ENCODE measurements around the gene COL16A1.
"Not testable (repeated sequence)": the region's sequence is repeated elsewhere in the genome, so short reads cannot be mapped to it uniquely, and the experiment has no call there.

COL16A1 gene

DNA sequence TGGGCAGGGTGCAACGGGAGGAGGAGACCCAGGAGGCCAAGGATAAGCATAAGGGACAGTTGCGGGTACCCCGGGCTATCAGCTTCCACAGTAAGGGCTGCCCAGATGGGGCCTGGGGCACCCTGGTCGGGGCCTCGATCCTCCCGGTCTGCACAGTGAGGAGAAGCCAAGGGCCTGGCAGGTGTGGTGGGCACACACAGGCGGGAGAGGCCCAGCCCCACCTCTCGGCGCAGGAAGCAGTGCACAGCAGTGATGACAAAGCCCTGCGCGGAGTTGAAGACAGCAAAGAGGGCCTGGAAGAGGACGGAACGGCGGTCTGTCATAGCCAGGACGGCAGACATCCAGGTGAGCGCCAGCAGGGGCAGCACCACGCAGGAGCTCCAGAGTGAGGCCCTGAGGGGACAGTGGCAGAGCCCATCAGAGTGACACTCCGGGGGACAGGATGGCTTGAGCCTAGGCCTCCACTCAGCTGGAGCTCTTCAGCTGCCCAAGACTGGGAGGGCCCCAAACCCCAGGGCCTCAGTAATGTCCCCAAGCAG is 29.0 kb upstream of the COL16A1 start:
- no peak for DNase-seq

DNA sequence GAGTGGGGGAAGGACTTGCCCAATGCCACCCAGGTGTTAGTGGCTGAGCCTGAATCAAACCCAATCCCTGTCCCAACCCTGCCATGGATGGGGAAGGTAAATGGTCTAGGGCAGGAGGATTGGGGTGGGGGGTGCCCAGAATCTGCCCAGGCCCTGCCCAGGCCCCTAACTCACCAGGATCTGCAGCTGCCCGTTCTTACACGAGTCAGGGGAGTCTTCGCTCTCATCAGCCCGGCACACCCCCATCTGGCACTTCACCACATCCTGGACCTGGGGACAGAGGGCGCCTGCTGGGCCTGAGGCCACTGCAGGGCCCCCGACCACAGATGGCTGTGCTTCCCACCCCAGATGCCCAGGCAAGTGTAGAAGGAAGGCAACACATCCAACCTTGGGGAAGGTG is 28.5 kb upstream of the COL16A1 start:
- no peak for DNase-seq

DNA sequence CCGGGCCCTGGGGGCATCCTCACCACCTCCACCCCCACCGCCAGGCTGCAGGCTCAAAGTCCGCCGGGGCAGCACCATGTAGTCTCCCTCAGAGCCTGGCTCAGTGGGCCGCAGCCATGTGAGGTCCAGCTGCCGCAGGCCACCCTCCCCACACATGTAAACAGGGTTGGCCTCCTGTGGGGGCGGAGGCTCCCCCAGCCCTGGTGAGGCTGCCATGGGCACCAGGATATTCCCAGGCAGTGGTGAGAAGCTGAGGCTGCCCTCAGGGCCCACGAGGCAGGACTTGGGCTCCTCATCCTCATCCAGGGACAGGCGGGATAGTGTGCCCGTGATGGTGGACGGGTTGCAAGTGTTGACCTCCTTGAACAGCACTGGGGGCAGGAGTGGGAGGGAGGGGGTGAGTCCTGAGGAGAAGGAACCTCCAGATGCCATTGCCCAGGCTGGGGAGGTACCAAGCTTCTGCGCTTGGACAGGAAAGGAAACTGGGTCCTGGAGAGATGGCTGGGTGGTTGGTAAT is 27.3 kb upstream of the COL16A1 start:
- DNase-seq = no peak

DNA sequence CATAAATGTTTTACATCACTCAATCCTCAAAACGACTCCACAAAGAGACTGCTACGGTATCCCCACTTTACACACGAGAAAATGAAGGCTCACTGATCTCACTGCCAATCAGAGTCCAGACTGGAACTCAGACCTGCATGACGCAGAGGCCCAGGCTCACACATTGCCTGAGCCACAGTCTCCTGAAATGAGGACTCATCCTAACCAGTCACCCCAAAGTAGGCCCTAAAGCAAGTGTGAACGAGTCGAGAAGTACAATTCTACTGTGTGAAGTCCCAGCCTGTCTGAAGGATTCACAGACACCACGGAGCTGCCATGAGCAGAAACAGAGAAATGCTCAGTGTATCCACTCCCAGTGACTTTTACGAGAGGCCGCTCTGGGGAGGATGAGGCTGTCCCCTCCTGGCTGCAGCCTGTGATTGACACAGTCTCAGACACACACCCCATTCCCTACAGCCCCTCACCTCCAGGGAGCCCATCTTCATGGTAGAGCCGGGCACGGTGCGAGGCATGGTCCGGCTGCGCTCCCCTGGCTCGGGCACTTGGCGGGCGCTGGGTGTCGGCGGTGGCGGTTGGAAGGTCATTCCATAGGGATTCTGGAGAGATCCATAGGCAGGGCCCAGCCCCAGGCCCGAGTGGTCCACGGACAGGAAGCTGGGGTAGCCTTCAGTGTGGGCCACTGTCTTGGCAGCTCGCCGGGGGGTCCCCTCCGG is 26.7 kb upstream of the COL16A1 start:
- no peak for DNase-seq

DNA sequence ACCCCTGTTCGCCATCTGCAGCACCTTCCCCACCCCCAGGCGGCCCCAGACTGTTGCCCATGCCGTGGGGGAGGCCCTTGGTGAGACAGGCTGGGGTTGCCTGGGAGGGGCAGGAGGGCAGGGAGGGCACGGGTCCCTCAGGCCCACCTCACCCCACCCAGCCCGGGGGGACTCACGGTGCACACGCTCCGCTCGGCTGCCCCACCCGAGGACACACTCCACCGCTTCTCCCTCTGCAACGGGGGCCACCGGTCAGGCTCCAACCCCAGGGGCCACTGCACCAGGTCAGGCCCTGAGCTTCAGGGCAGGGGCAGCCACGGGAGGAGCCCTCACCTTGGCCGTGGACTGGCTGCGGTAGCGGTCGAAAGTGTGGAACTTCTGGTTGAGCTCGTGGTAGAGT is 24.0 kb upstream of the COL16A1 start:
- DNase-seq = no peak

DNA sequence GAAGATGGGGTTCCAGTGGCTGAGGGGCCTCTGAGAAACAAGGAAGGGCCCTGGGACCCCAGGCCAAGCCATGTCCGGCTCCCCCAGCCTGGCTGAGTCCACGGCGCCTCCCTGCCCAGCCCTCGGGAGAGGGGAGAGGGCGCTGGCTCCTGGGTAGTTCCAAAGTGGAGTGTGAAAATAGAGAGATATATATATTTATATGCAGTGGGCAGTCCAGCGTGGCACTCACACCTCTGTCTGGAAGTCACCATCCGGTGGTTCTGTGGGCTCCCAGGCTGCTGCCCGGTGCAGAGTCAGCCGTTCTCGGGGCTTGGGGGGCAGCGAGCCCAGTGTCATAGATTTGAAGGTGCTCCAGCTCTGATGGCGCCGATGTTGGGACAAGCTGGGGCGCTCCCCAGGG is 23.4 kb upstream of the COL16A1 start:
- DNase-seq = no peak

DNA sequence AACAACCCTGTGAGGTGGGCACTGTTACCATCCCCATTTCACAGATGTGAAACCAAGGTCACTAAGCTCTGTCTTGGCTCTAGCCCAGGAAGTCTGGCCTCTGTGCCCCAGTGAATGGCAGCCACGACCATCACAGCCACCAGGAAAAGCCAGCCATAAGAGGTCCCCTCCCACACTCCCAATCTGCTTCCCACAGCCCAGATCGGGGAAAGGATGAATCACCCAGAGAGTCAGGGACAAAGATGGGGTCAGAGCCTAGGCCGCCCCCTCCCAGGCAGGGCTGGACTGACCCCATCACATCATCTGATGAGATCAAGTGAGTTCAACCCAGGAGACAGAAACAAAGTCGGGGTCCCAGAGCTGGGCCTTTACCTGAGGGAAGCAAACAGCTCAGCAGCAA is 22.9 kb upstream of the COL16A1 start:
- DNase-seq = no peak

DNA sequence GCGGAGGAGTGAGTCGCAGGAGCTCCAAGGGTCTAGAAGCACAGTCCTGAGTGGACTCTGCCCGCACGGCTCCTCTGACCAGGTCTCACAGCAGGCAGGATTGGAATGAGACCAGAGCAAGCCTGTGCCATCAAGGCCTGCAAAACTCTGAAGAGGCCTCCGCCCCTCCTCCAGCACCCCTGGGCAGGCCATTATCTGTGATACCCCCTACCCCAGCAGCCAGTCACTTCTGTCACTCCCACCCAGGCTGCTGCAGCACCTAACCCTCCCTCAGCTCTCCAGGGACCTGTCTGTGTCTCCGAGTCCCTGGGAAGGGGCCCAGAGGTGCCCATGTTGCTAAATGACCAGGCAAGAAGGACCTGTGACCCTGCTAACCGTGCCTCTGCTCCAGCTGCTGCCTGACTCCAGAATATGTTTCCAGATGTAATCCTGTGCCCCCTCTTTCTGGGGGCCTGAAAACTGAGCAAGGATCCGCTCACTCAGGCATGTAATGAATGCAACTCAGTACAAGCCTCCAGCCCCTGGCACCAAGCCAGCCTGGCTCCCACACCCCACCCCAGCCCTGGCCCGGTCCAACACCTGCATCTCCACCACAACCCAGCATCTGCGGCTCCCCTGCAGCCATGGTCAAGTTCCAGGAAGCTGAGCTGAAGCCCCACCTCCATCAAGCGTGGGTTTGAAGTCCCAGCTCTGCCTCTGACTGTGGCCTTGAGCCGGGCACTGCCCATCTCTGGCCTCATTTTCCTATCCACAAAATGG is 22.1 kb upstream of the COL16A1 start:
- no peak for DNase-seq

DNA sequence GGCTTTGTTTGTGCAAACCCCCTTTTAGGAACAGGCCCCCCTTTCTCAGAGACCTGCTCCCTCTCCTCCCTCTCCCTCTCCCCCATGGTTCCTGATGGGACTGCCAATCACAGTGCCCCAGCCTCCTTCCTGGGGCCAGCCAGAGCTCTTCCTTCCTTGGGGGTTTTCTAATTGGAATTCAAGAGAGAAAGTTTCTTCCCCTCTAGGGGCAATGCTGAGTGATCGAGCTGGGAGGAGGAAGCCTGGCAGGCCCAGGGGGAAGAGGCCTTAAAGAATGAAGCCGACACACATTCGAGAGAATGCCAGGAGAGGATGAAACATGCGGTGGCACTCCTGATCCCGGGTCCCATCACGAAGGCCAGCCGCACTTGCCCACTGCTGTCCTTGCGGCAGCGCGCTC is 21.3 kb upstream of the COL16A1 start:
- no peak for DNase-seq

DNA sequence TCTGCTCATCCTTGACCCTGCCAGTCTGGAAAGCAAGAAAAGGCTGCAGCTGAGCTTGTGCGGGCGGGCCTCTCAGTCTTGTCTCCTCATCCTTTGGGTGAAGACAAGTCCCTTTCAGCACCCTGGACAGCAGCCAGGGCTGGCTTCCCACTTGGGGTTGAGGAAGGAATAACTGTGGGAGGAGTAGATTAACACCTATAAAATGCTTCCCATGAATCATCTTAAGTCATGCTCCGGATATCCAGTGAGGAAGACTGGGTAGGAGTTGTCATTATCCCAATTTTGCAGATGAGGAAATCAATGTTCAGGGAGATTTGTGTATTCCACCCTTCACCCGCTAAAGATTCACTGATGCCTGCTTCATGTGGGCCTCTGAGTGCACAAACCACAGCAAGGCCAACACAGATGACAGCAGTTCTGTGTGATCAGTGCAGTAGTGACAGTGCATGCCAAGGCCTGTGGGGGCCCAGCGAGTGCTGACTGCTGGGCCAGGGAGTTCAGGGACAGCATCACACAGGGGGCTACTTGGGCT is 20.1 kb upstream of the COL16A1 start:
- peak in 1 of 2 donors; percentile 32 for DNase-seq

DNA sequence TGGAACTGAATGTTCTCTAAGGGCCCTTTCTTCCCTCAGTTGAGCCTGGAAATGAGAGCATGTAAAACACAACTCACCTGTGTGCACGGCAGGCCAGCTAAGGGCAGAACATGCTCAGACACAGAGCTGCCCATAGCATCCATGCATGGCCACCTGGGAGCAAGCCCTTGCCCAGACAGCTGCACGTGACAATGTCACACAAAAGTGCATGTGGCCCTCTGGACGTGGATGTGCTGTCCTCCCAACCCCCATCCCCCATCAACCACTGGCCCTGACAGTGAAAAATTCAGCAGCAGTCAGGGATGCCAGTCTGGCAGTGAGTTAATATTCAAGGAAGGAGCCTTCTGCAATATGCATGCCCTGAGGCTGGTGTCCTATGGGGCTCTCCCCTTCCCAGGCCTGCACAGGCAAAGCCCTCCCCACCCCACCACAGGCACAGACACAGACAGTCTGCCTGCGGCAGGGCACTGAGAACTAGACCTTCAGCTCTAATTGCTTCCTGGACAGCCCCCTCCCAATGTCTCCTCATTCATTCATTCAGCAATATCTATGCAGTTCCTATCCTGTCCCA is 14.6 kb upstream of the COL16A1 start:
- no peak for DNase-seq

DNA sequence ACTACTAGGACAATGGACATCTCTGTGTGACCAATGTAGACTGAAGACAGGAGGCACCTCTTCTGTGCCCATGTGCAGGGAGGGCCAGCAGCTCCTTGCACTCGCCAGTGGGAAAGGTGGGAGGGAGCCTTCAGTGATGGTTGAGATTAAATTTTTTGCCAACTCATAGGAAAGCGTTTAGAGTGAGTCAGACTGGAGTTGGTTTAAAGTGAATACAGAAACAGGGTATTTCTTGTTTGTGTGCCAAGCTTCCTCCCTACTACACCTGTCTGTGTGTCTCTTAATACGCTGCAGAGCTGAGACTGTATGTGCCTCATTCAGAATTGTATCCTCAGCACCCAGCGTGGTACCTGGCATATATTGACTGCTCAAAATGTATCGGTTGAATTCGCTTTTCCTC is 13.5 kb upstream of the COL16A1 start:
- no peak for DNase-seq

DNA sequence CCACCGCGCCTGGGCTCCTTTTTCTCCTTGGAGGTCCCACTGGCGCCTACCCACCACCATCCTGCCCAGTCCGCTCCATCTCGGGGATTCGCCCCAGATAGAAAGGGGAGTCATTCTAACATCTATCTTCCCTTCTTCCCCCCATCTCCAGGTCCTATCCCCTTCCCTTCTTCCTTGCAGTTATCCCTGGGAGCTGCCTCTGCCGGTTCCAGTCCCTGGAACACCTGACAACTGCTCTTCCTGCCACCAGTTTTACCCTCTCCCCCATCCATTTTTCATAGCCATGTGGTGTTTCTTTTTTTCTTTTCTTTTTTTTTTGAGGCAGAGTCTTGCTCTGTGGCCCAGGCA is 12.0 kb upstream of the COL16A1 start:
- no peak for DNase-seq

DNA sequence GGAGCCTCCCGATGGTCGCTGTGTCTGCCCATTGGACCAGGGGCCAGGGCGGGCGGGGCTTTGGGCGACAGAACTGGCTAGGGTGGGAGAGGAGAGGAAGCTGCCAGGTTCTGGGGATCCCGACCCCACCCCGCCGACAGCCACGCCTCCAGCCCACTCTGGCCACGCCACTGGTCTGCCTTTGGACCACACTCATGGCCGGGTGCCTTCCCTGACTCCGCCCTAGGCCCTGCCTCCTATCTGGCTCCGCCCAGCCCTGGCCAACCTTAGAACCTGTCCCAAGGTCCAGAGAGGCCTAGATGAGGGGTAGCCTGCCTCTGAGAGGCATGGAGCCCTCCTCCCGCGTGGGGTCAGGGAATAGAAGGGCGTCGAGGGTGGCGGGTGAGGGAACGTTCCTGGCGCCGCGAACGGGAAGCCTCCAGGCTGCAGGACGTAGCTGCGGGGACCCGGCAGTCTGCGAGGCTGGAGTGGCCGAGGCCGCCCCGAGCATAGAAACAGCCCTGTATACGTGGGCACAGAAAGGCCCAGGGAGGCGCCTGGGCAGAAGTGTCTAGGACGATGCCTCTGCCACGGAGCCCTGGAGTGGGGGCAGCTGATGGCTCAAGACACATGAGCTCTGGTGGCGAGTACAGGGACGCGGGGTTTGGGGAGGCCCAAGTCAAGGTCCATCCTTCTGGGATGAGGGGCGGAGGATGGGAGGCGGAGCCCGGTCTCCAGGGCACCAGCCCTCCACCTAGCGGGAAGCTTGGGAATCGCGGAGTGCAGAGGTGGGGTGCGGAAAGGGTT is 11.5 kb upstream of the COL16A1 start:
- DNase-seq = peak; percentile 19 to 25

DNA sequence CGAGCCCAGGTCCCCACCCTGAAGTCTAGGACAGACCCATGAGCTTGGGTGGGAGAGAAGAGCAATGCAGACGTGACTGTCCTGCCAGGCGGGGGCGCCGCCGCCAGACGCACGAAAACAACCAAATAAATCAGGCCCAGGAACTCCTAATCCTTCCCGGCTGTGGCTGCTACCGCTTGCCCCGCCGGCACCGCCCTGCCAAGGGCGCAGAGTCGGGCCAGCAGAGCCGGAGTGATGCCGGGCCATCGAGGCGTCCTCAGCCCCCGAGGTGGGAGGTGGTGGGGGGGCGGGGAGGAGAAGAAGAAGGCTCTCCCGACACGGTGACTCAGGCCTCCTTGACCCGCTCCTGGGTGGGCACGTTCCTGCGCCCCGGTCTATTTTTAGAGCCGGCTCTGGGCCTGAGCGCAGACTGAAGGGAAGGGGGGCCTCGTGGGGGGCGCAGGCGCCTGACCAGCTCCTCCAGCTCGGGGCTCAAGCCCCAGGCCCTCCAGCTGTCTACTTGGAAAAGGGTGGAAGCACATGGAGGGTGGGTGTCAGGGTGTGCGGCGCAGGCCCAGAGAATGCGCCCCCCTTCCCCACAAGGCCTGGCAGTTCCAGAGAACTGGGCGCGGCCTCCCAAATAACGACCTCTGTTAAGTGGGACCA is 10.7 kb upstream of the COL16A1 start:
- DNase-seq = peak; percentile 22 to 38

DNA sequence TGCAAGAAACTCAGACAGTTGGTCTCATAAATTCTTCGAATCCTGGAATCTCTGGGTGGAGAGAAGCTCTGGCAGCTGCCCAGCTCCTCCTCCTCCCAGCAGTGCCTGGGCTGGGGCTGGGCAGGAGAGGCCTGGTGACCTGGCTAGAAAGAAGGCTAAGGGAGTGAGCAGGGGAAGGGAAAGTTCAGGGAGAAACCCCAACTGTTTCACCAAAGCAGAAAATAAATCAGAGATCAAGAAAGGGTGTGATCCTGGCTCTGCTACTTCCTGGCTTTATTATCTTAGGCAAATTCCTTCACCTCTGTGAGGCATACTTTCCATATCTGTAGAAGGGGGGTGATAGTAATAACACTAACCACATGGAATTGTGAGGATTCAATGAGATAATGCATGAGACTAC is 8.8 kb upstream of the COL16A1 start:
- no peak for DNase-seq

DNA sequence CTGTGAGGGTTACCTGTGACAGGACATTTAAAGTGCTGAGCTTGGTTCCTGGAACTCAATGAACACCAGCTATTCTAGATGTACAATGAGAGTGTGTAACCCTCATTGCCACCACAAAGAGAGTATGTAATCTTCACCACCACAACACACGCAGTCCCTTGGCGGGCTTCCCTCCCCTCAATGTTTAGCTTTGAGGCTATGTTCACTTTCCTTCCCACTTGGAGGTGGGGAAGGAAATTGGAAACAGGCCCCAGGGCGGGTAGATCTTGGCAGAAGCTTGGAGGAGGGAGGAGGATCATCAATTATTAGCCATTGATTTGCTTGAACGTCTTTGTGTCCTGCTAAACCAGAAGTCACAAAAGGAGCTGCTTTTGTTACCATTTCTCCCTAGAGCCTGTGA is 8.3 kb upstream of the COL16A1 start:
- no peak for DNase-seq

DNA sequence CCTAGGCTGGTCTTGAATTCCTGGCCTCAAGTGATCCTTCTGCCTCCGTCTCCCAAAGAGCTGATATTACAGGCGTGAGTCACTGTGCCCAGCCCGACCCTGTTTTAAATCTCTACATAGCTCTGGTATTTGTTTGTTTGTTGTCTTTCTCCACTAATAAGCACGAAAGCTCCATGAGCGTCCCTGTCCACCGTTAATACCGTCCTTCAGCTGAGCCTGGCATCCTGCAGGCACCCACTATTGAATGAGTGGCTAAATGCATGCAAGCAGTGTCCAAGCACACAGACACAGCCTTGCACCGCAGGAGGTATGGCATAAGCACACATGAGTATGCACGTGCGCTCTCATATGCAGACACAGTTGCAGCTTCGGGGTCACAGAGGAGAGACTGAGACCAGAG is 4.5 kb upstream of the COL16A1 start:
- DNase-seq = no peak

DNA sequence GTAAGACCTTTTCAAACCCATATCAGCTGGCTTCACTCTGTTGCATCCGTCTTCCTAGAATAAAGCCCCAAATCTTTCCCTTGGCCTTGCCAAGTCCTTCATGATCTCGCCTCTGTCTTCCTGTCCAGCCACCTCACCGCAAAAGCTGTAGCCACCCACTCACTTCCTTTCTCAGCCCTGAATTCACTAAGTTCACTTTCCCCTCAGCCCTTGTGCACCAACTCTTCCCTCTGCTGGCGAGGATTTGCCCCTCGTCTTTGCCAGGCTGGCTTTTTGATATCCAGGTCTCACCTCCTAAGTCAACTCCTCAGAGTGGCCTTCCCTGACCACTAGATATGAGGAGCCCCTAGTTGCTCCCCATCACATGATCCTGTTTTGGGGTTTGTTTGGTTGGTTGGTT is 3.9 kb upstream of the COL16A1 start:
- DNase-seq = no peak

DNA sequence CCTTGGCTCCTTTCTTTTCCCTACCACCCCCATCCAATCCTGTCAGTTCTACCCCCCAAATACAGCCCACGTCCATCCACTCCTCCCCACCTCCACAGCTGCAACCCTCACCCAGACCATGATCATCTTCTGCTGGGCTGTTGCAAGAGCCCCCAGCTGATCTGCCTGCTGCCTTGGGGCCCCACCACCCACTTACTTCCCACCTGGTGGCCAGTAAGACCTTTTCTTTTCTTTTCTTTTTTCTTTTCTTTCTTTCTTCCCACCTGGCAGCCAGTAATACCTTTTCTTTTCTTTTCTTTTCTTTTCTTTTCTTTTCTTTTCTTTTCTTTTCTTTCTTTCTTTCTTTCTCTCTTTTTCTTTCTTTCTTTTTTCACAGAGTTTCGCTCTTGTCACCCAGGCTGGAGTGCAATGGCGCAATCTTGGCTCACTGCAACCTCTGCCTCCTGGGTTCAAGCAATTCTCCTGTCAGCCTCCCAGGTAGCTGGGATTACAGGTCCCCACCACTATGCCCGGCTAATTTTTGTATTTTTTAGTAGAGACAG is 3.3 kb upstream of the COL16A1 start:
- DNase-seq = not testable (repeated sequence)

DNA sequence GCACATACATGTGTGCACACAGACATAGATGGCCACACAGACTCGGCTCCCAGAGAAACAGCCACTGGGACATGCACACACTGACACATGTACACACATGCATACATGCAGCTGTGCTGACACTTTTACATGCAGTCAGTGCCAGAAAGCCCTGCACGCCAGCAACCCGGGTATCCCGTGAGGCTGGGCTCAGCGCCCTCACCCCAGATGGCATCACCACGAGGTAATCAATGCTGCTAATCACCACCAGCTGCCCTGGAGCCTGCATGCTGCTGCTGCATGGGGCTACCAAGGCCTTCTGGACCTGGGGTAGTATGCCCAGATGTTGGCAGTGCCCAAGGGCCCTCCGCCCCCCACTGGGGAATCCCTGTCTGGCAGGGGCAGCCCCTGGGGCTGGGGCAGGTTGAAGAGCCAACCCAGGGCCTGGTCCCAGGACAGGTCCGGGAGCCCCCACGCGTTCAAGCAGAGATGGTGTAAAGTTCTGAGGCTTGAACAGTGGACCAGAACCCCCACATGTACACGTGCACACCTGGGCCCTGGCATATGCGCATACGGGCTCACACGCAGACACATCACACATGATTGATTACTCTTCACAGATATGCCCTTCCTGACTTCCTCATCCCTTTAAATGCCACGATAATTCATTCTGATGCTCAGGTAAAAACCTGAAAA is 2.7 kb upstream of the COL16A1 start:
- DNase-seq = no peak

Data from CD4-positive, alpha-beta T cell treated with Interferon alpha-2 for 1 hour (primary cell).